ENCODE results near the gene WDR19. TPM values are rescaled to one million over a fixed set of nuclear protein-coding genes. Genes with fewer than 3 reads are reported as not detected.
A peak's percentile ranks its signal among the peaks of the same experiment; 100 is the strongest.
"Not testable (repeated sequence)": the region's sequence is repeated elsewhere in the genome, so short reads cannot be mapped to it uniquely, and the experiment has no call there.

Gene WDR19
- total RNA-seq, 2 donors from 2014 or later, result 9.1 to 10.6 TPM

GRCh38 chr4:39287223-39287622 lies 104.9 kb downstream of the WDR19 start:
- Mint-ChIP-seq H3K27ac (no peak overlapping the region), H3K27me3 (no peaks in the 10 kb centered on the region), H3K4me3 (no peak overlapping the region), H3K36me3 (peaks cover 39% of the 10 kb centered on the region), H3K4me1 (ENCODE audit: low read depth in 2 of 2) (peaks cover 0 to 14% of the 10 kb centered on the region in 2 donors), H3K9me3 (no peaks in the 10 kb centered on the region)
- ATAC-seq (no peak), DNase-seq (ENCODE audit: low spot score) (no peak)

GRCh38 chr4:39291686-39292085 lies 109.4 kb downstream of the WDR19 start:
- Mint-ChIP-seq H3K27ac (no peak overlapping the region), H3K9me3 (no peaks in the 10 kb centered on the region), H3K4me3 (no peak overlapping the region), H3K4me1 (ENCODE audit: low read depth in 2 of 2) (peaks cover 0 to 9% of the 10 kb centered on the region in 2 donors), H3K36me3 (peaks cover 48% of the 10 kb centered on the region), H3K27me3 (no peaks in the 10 kb centered on the region)
- no peak for ATAC-seq
- no peak for DNase-seq (ENCODE audit: low spot score)

- peaks cover 49% of the 10 kb centered on the region for H3K36me3 Mint-ChIP-seq
- not testable (repeated sequence) for DNase-seq (ENCODE audit: low spot score); H3K27me3 Mint-ChIP-seq; H3K4me1 Mint-ChIP-seq (ENCODE audit: low read depth in 2 of 2); H3K27ac Mint-ChIP-seq; ATAC-seq; H3K9me3 Mint-ChIP-seq; H3K4me3 Mint-ChIP-seq
Measured at GRCh38 chr4:39292433-39292832, 110.1 kb downstream of the WDR19 start.

- Mint-ChIP-seq H3K9me3 (no peaks in the 10 kb centered on the region), H3K4me1 (ENCODE audit: low read depth in 2 of 2) (no peaks in the 10 kb centered on the region), H3K27me3 (no peaks in the 10 kb centered on the region), H3K4me3 (no peak overlapping the region), H3K36me3 (peaks cover 32% of the 10 kb centered on the region), H3K27ac (no peak overlapping the region)
- DNase-seq (ENCODE audit: low spot score) (no peak), ATAC-seq (no peak)
Measured at GRCh38 chr4:39295784-39296183, 113.5 kb downstream of the WDR19 start.

- Mint-ChIP-seq H3K36me3 (peaks cover 18% of the 10 kb centered on the region), H3K9me3 (no peaks in the 10 kb centered on the region), H3K27me3 (no peaks in the 10 kb centered on the region), H3K4me1 (ENCODE audit: low read depth in 2 of 2) (peaks cover 9 to 13% of the 10 kb centered on the region in 2 donors), H3K27ac (no peak overlapping the region), H3K4me3 (no peak overlapping the region)
- ATAC-seq, result no peak
- no peak for DNase-seq (ENCODE audit: low spot score)
Measured at GRCh38 chr4:39302901-39303300, 120.6 kb downstream of the WDR19 start.

GRCh38 chr4:39303871-39304270 lies 121.5 kb downstream of the WDR19 start:
- Mint-ChIP-seq H3K27me3 (no peaks in the 10 kb centered on the region), H3K27ac (no peak overlapping the region), H3K9me3 (no peaks in the 10 kb centered on the region), H3K4me1 (ENCODE audit: low read depth in 2 of 2) (peaks cover 13 to 15% of the 10 kb centered on the region in 2 donors), H3K4me3 (no peak overlapping the region), H3K36me3 (peaks cover 27% of the 10 kb centered on the region)
- DNase-seq (ENCODE audit: low spot score) (no peak), ATAC-seq (no peak)

GRCh38 chr4:39304651-39305050 lies 122.3 kb downstream of the WDR19 start:
- no peak overlapping the region for H3K27ac Mint-ChIP-seq
- DNase-seq (ENCODE audit: low spot score) (no peak), ATAC-seq (no peak)
- peaks cover 33% of the 10 kb centered on the region for H3K36me3 Mint-ChIP-seq
- peaks cover 13 to 15% of the 10 kb centered on the region in 2 donors for H3K4me1 Mint-ChIP-seq (ENCODE audit: low read depth in 2 of 2)
- no peaks in the 10 kb centered on the region for H3K9me3 Mint-ChIP-seq
- no peaks in the 10 kb centered on the region for H3K27me3 Mint-ChIP-seq
- no peak overlapping the region for H3K4me3 Mint-ChIP-seq

- H3K27ac Mint-ChIP-seq, result peak overlapping the region in 1 of 2 donors; percentile 23
- no peaks in the 10 kb centered on the region for H3K27me3 Mint-ChIP-seq
- DNase-seq (ENCODE audit: low spot score), result no peak
- peaks cover 13 to 14% of the 10 kb centered on the region in 2 donors for H3K4me1 Mint-ChIP-seq (ENCODE audit: low read depth in 2 of 2)
- no peak for ATAC-seq
- no peaks in the 10 kb centered on the region for H3K9me3 Mint-ChIP-seq
- peaks cover 35% of the 10 kb centered on the region for H3K36me3 Mint-ChIP-seq
- no peak overlapping the region for H3K4me3 Mint-ChIP-seq
Measured at GRCh38 chr4:39305912-39306677, 123.8 kb downstream of the WDR19 start.

GRCh38 chr4:39308611-39309010 lies 126.3 kb downstream of the WDR19 start:
- no peak overlapping the region for H3K4me3 Mint-ChIP-seq
- peaks cover 13% of the 10 kb centered on the region in 2 donors for H3K4me1 Mint-ChIP-seq (ENCODE audit: low read depth in 2 of 2)
- no peak overlapping the region for H3K27ac Mint-ChIP-seq
- DNase-seq (ENCODE audit: low spot score), result no peak
- no peaks in the 10 kb centered on the region for H3K9me3 Mint-ChIP-seq
- H3K36me3 Mint-ChIP-seq, result peaks cover 32% of the 10 kb centered on the region
- H3K27me3 Mint-ChIP-seq, result no peaks in the 10 kb centered on the region
- ATAC-seq, result no peak

GRCh38 chr4:39312816-39313215 lies 130.5 kb downstream of the WDR19 start:
- Mint-ChIP-seq H3K27ac (no peak overlapping the region), H3K27me3 (no peaks in the 10 kb centered on the region), H3K9me3 (no peaks in the 10 kb centered on the region), H3K4me3 (no peak overlapping the region), H3K4me1 (ENCODE audit: low read depth in 2 of 2) (peaks cover 5% of the 10 kb centered on the region in 2 donors), H3K36me3 (peaks cover 26% of the 10 kb centered on the region)
- DNase-seq (ENCODE audit: low spot score) (no peak), ATAC-seq (no peak)

GRCh38 chr4:39319676-39320075 lies 137.3 kb downstream of the WDR19 start:
- H3K4me3 Mint-ChIP-seq, result no peak overlapping the region

GRCh38 chr4:39320381-39321115 lies 138.2 kb downstream of the WDR19 start:
- Mint-ChIP-seq H3K4me3 (no peak overlapping the region), H3K36me3 (peaks cover 14% of the 10 kb centered on the region), H3K27me3 (no peaks in the 10 kb centered on the region), H3K4me1 (ENCODE audit: low read depth in 2 of 2) (peaks cover 0 to 5% of the 10 kb centered on the region in 2 donors), H3K9me3 (no peaks in the 10 kb centered on the region), H3K27ac (no peak overlapping the region)
- no peak for DNase-seq (ENCODE audit: low spot score)
- no peak for ATAC-seq

More at GRCh38 chr4:39319676-39320075, 137.3 kb downstream of the WDR19 start:
- Mint-ChIP-seq H3K36me3 (peaks cover 9% of the 10 kb centered on the region), H3K27ac (no peak overlapping the region), H3K9me3 (no peaks in the 10 kb centered on the region), H3K4me1 (ENCODE audit: low read depth in 2 of 2) (no peaks in the 10 kb centered on the region), H3K27me3 (no peaks in the 10 kb centered on the region)
- no peak for ATAC-seq
- no peak for DNase-seq (ENCODE audit: low spot score)

GRCh38 chr4:39323821-39324220 lies 141.5 kb downstream of the WDR19 start:
- no peaks in the 10 kb centered on the region for H3K27me3 Mint-ChIP-seq
- peaks cover 17% of the 10 kb centered on the region for H3K36me3 Mint-ChIP-seq
- no peak for DNase-seq (ENCODE audit: low spot score)
- H3K9me3 Mint-ChIP-seq, result no peaks in the 10 kb centered on the region
- no peak for ATAC-seq
- H3K27ac Mint-ChIP-seq, result no peak overlapping the region
- peaks cover 6 to 15% of the 10 kb centered on the region in 2 donors for H3K4me1 Mint-ChIP-seq (ENCODE audit: low read depth in 2 of 2)
- no peak overlapping the region for H3K4me3 Mint-ChIP-seq

GRCh38 chr4:39324446-39324845 lies 142.1 kb downstream of the WDR19 start:
- Mint-ChIP-seq H3K4me1 (ENCODE audit: low read depth in 2 of 2) (peaks cover 6 to 15% of the 10 kb centered on the region in 2 donors), H3K4me3 (no peak overlapping the region), H3K27me3 (no peaks in the 10 kb centered on the region), H3K9me3 (no peaks in the 10 kb centered on the region), H3K27ac (no peak overlapping the region), H3K36me3 (peaks cover 17% of the 10 kb centered on the region)
- DNase-seq (ENCODE audit: low spot score), result no peak
- ATAC-seq, result no peak
